ENCODE data around the gene UBASH3B.

- TF ChIP-seq POLR2AphosphoS5 (IDR thresholded peaks at IDR 0.05; ENCODE audit: low read depth, low read length) (no peak), REST (IDR thresholded peaks at IDR 0.05; ENCODE audit: insufficient read depth in 1 of 2, low read depth in 2 of 2, low read length in 2 of 2) (no peak), TAF1 (IDR thresholded peaks at IDR 0.05; ENCODE audit: borderline replicate concordance, insufficient read depth, low read length) (no peak), SIN3A (IDR thresholded peaks at IDR 0.05; ENCODE audit: borderline replicate concordance, insufficient read depth, low read length) (no peak)
Observed at GRCh38 chr11:122822241-122822640, 166.7 kb downstream of the UBASH3B start.

Measured in PFSK-1 (cell line).